Measurements from ENCODE around the gene ZFYVE9. TPM values are rescaled to one million over a fixed set of nuclear protein-coding genes. Genes with fewer than 3 reads are reported as not detected.

The ZFYVE9 gene
- total RNA-seq, result 10.1 and 10.8 TPM in 2 replicates

GRCh38 chr1:52141513-52142219 is at the start of gene ZFYVE9:
TSS of gene ZFYVE9 (plus strand) at chr1:52142089. CDS start at chr1:52233207, 91,118 bp downstream.

GRCh38 chr1:52365746-52366516 is 224.0 kb downstream of the ZFYVE9 start, which contains the start of gene CC2D1B:
TSS of gene CC2D1B (minus strand) at chr1:52366205. CDS start at chr1:52364620, 1,585 bp downstream.

Other genes starting within 250 kb of the ZFYVE9 start
- gene RAB3B, start 151.4 kb upstream of the ZFYVE9 start, total RNA-seq, result 41.2 and 64.4 TPM in 2 replicates
- gene KTI12, start 108.3 kb upstream of the ZFYVE9 start, total RNA-seq, result 18.5 and 20.7 TPM in 2 replicates
- gene TXNDC12, start 86.9 kb upstream of the ZFYVE9 start, total RNA-seq, result 45.1 and 65.2 TPM in 2 replicates
- 38.0 and 40.6 TPM in 2 replicates for gene BTF3L4, start 85.8 kb upstream of the ZFYVE9 start, total RNA-seq
- gene CC2D1B, start 224.1 kb downstream of the ZFYVE9 start, total RNA-seq, result 29.3 and 34.0 TPM in 2 replicates